Measurements from ENCODE around the gene RABAC1. TPM values are rescaled to one million over a fixed set of nuclear protein-coding genes. Genes with fewer than 3 reads are reported as not detected.

The RABAC1 gene
- total RNA-seq, 1 donor from 2014 or later, result 360 TPM

DNA sequence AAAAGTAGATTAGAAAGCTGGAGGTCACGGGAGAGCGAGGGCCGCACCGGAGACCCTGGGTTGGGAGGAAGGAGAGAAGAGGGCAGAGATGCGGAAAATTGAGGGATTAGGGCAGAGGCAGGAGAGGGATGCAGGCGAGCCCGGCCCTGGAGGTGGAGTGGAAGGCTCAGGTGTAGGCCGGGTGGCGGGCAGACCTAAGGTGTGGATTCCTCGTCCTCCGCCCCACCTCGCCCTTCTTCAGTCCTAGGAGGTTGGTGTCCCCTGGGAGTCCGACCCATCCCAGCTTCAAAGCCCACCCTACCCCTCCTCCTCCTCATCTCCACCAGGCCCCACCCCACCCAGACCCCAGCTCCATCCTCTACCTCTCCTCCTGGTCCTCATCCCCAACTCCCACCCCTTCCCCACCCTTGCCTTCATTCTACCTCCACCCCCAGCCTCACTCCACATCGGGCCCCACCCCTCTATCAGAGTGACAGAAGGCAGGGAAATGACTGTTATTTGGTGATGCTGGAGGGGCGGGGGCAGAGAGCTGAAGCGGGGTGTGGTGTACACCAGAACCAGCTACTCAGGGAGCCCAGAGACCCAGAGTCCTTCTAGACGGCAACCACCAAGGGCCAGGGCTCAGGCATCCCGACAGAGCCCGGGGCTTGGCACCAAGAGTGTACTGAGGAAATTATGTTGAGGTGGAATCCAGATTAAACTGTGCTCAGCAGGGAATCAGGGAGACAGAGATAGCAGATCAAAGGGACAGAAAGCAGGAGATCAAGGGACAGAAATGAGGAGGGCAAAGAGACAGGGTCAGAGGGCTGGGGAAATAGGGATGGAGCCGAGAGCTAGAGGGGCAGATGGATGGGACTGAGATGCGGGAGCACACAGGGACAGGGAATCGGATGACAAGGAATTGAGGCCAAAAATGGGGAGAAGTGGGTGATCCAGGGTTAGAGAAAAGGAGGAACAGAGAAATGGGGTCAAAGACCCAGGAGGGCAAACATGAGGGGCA lies 37.2 kb downstream of the RABAC1 start:
- Histone ChIP-seq H3K4me3 (no peak overlapping the region), H3K27me3 (peaks cover 26% of the 10 kb centered on the region)

DNA sequence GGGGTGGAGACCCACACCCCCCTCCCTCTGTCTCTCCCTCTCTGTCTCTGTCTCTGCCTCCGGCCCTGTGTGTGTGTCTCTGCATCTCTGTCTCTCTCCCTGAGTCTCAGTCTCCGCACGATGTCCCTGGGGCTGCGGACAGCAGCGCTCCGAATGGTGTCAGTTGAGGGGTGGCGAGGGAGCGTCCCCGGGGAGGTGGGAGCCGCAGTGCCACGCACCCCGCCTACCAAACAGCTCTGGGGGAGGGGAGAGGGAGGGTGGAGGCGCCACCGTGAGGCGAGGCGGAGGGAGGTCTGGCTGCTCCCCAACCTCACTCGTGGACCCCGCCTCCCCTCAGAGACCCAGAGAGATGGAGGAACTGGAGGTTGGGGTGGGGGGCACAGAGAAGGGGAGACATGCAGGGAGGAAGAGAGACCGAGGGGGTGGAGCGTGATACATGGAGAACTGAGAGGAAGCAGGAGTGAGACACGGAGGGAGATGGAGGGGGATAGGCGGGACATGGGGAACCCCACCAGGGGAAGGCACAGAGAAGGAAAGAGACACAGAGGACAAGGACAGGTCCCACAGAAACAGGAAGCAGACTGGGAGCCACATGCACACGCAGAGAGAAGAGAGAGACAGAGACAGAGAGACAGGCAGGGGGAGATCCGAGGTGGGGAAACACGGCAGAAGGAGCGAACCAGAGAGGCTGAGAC lies 38.1 kb downstream of the RABAC1 start:
- no peak overlapping the region for H3K4me3 ChIP-seq
- no peaks in the 10 kb centered on the region for H3K4me1 ChIP-seq
- H3K27me3 ChIP-seq, result peaks cover 26% of the 10 kb centered on the region
- no peak for DNase-seq (ENCODE audit: low spot score in 2 of 2)
- no peaks in the 10 kb centered on the region for H3K36me3 ChIP-seq
- intact Hi-C loops (cut with DNase I), result no loop called here
- TF ChIP-seq, protein P1, sequence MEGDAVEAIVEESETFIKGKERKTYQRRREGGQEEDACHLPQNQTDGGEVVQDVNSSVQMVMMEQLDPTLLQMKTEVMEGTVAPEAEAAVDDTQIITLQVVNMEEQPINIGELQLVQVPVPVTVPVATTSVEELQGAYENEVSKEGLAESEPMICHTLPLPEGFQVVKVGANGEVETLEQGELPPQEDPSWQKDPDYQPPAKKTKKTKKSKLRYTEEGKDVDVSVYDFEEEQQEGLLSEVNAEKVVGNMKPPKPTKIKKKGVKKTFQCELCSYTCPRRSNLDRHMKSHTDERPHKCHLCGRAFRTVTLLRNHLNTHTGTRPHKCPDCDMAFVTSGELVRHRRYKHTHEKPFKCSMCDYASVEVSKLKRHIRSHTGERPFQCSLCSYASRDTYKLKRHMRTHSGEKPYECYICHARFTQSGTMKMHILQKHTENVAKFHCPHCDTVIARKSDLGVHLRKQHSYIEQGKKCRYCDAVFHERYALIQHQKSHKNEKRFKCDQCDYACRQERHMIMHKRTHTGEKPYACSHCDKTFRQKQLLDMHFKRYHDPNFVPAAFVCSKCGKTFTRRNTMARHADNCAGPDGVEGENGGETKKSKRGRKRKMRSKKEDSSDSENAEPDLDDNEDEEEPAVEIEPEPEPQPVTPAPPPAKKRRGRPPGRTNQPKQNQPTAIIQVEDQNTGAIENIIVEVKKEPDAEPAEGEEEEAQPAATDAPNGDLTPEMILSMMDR (IDR thresholded peaks at IDR 0.05), result no peak
- H3K9me3 ChIP-seq, result no peaks in the 10 kb centered on the region
- no peak overlapping the region for H3K27ac ChIP-seq

More for the DNA sequence above, 37.2 kb downstream of the RABAC1 start:
- Histone ChIP-seq H3K36me3 (no peaks in the 10 kb centered on the region), H3K4me1 (no peaks in the 10 kb centered on the region), H3K9me3 (no peaks in the 10 kb centered on the region), H3K27ac (no peak overlapping the region)
- intact Hi-C loops (cut with DNase I), result no loop called here
- no peak for DNase-seq (ENCODE audit: low spot score in 2 of 2)
- TF ChIP-seq, protein P1 (IDR thresholded peaks at IDR 0.05), result no peak

DNA sequence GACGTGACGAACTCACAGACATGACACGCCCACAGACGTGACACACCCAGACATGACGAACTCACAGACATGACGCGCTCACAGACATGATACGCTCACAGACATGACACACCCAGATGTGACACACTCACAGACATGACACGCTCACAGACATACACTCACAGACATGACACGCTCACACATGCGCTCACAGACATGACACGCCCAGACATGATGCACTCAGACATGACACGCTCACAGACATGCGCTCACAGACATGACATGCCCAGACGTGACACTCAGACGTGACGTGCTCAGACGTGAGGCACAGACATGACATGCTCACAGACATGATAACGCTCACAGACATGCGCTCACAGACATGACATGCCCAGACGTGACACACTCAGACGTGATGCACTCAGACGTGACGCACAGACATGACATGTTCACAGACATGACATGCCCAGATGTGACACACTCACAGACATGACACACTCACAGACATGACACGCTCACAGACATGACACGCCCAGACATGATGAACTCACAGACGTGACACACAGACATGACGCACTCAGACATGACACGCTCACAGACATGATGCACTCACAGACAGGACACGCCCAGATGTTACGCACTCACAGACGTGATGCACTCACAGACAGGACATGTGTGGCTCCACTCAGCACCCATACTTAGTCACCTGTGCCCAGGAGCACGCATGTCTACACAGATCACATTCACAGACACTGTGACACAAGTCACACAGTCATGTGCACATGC lies 39.0 kb downstream of the RABAC1 start:
- H3K4me3 ChIP-seq, result no peak overlapping the region
- intact Hi-C loops (cut with DNase I), result no loop called here
- H3K4me1 ChIP-seq, result no peaks in the 10 kb centered on the region
- no peak for DNase-seq (ENCODE audit: low spot score in 2 of 2)
- no peaks in the 10 kb centered on the region for H3K9me3 ChIP-seq
- H3K27me3 ChIP-seq, result peaks cover 29% of the 10 kb centered on the region
- no peaks in the 10 kb centered on the region for H3K36me3 ChIP-seq
- no peak overlapping the region for H3K27ac ChIP-seq
- TF ChIP-seq, protein P1 (IDR thresholded peaks at IDR 0.05), result no peak

DNA sequence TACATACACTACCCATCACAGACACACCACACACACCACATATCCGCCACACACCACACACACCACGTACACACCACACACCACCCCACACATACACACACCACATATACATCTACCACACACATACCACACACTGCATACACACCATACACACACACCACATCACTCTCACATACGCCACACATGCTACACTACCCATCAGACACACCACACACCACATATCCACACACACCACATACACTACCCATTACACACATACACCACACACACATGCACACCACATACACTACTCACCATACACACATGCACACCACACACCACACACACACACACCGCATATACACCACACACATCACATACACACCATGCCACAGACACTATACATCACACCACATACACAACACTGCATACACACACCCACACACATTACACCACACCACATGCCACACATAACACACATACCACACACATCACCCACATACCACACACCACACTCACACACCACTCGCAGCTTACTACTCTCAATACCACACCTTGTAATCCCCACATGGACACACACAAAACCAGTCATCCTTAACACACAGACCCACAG lies 40.4 kb downstream of the RABAC1 start:
- Histone ChIP-seq H3K36me3 (no peaks in the 10 kb centered on the region), H3K9me3 (no peaks in the 10 kb centered on the region), H3K27ac (no peak overlapping the region), H3K4me3 (no peak overlapping the region), H3K4me1 (no peaks in the 10 kb centered on the region), H3K27me3 (peaks cover 30% of the 10 kb centered on the region)
- TF ChIP-seq, protein P1 (IDR thresholded peaks at IDR 0.05), result no peak
- no peak for DNase-seq (ENCODE audit: low spot score in 2 of 2)
- intact Hi-C loops (cut with DNase I), result no loop called here

DNA sequence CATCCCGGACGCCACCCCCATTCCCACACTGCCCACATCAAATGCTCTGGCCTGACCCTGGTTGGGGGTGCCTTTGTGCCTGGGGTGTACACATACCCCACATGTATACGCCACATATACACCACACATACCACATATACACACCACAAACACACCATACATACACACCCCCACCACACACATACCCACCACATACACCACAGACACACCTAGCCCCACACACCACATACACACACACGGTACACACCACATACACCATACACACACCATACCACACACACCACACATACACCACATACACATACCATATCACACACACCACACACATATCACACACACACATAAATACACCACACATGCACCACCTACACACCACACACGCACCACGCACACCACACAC lies 41.0 kb downstream of the RABAC1 start:
- intact Hi-C loops (cut with DNase I), result no loop called here
- no peak for DNase-seq (ENCODE audit: low spot score in 2 of 2)
- Histone ChIP-seq H3K4me3 (no peak overlapping the region), H3K36me3 (no peaks in the 10 kb centered on the region), H3K9me3 (no peaks in the 10 kb centered on the region), H3K27me3 (peaks cover 35% of the 10 kb centered on the region), H3K4me1 (no peaks in the 10 kb centered on the region), H3K27ac (no peak overlapping the region)
- TF ChIP-seq, protein P1 (IDR thresholded peaks at IDR 0.05), result no peak

Measured in ascending aorta (tissue), 2 donors.